Measurements from ENCODE around the gene CBX3. TPM values are rescaled to one million over a fixed set of nuclear protein-coding genes. Genes with fewer than 3 reads are reported as not detected.

CBX3 gene
- total RNA-seq, 4 donors from 2014 or later = 61.1 to 92.1 (median 83.3) TPM

GRCh38 chr7:26189697-26190096 lies 11.8 kb upstream of the CBX3 start:
- Histone ChIP-seq H3K9me3 (no peaks in the 10 kb centered on the region), H3K27ac (no peak overlapping the region), H3K4me3 (no peak overlapping the region), H3K27me3 (no peaks in the 10 kb centered on the region), H3K4me1 (peaks cover 13 to 58% (median 15%) of the 10 kb centered on the region in 3 donors), H3K36me3 (peaks cover 36 to 84% of the 10 kb centered on the region in 2 donors)
- no peak for TF ChIP-seq EP300 (IDR thresholded peaks at IDR 0.05)
- WGBS, 2 donors (ENCODE audit: low coverage in 1 of 2) = 62 to 82% methylated on average over 3 of the region's 3 CpGs
- no peak for ATAC-seq

- Histone ChIP-seq H3K36me3 (peaks cover 39 to 91% of the 10 kb centered on the region in 2 donors), H3K4me1 (peaks cover 18 to 66% (median 19%) of the 10 kb centered on the region in 3 donors), H3K27ac (no peak overlapping the region), H3K27me3 (no peaks in the 10 kb centered on the region), H3K4me3 (no peak overlapping the region), H3K9me3 (no peaks in the 10 kb centered on the region)
- no peak for ATAC-seq
- 53 to 100% methylated on average over 1 of the region's 1 CpG for WGBS, 2 donors (ENCODE audit: low coverage in 1 of 2)
- TF ChIP-seq POLR2A (IDR thresholded peaks at IDR 0.05) (no peak), POLR2AphosphoS5 (IDR thresholded peaks at IDR 0.05) (no peak)
Measured at GRCh38 chr7:26190417-26190869, 11.1 kb upstream of the CBX3 start.

GRCh38 chr7:26191233-26191973 lies 10.1 kb upstream of the CBX3 start:
- 65 to 69% methylated on average over 7 of the region's 7 CpGs for WGBS, 2 donors (ENCODE audit: low coverage in 1 of 2)
- Histone ChIP-seq H3K27me3 (no peaks in the 10 kb centered on the region), H3K4me3 (no peak overlapping the region), H3K4me1 (peaks cover 27 to 75% (median 28%) of the 10 kb centered on the region in 3 donors), H3K27ac (no peak overlapping the region), H3K9me3 (no peaks in the 10 kb centered on the region), H3K36me3 (peaks cover 49 to 98% of the 10 kb centered on the region in 2 donors)
- TF ChIP-seq POLR2A (IDR thresholded peaks at IDR 0.05) (no peak), CTCF (IDR thresholded peaks at IDR 0.05) (no peak), EP300 (IDR thresholded peaks at IDR 0.05) (no peak), POLR2AphosphoS5 (IDR thresholded peaks at IDR 0.05) (no peak)
- ATAC-seq = no peak

- TF ChIP-seq POLR2AphosphoS5 (IDR thresholded peaks at IDR 0.05) (no peak), POLR2A (IDR thresholded peaks at IDR 0.05) (no peak), EP300 (IDR thresholded peaks at IDR 0.05) (no peak), CTCF (IDR thresholded peaks at IDR 0.05) (no peak)
- ATAC-seq = no peak
- H3K4me3 ChIP-seq = no peak overlapping the region
- no peak overlapping the region for H3K27ac ChIP-seq
- no peaks in the 10 kb centered on the region for H3K27me3 ChIP-seq
- H3K36me3 ChIP-seq = peaks cover 51 to 100% of the 10 kb centered on the region in 2 donors
- 73 to 100% methylated on average over 1 of the region's 1 CpG for WGBS, 2 donors (ENCODE audit: low coverage in 1 of 2)
- H3K4me1 ChIP-seq = peaks cover 33 to 77% (median 34%) of the 10 kb centered on the region in 3 donors
- H3K9me3 ChIP-seq = no peaks in the 10 kb centered on the region
Measured at GRCh38 chr7:26191974-26192479, 9.5 kb upstream of the CBX3 start.

- 59 to 70% methylated on average over 3 of the region's 3 CpGs for WGBS, 2 donors (ENCODE audit: low coverage in 1 of 2)
- Histone ChIP-seq H3K27me3 (no peaks in the 10 kb centered on the region), H3K27ac (no peak overlapping the region), H3K4me1 (peaks cover 36 to 79% (median 39%) of the 10 kb centered on the region in 3 donors), H3K36me3 (peaks cover 51 to 100% of the 10 kb centered on the region in 2 donors), H3K4me3 (no peak overlapping the region), H3K9me3 (no peaks in the 10 kb centered on the region)
- TF ChIP-seq POLR2AphosphoS5 (IDR thresholded peaks at IDR 0.05) = no peak
- TF ChIP-seq CTCF (IDR thresholded peaks at IDR 0.05) = no peak
- no peak for ATAC-seq
Measured at GRCh38 chr7:26192485-26193087, 9.0 kb upstream of the CBX3 start.
